SU-DHL-6 (cell line): Measurements from ENCODE around the gene RTL3.

Experiments used
- H2AFZ ChIP-seq: fragments of 200-600 bp; sonication (generic); 2 replicates; pipeline ENCODE4 v1.6.1; 2014; ENCODE audit warnings: low read depth, mild to moderate bottlenecking, moderate library complexity, mixed read lengths, antibody characterized with exemption, low read length; ENCODE audit not compliant: severe bottlenecking
- H3F3A ChIP-seq: fragments of 200-600 bp; shearing (Covaris generic); 2 replicates; pipeline ENCODE4 v1.6.0; 2016; ENCODE audit warnings: antibody characterized with exemption, mild to moderate bottlenecking; ENCODE audit not compliant: insufficient read depth
- H3K27ac ChIP-seq: fragments of 200-600 bp; sonication (generic); 2 replicates; pipeline ENCODE4 v1.5.1; 2016; ENCODE audit warnings: low read depth, mild to moderate bottlenecking, low read length, moderate library complexity, mixed read lengths
- H3K27me3 ChIP-seq: fragments of 200-600 bp; sonication (generic), shearing (Covaris generic); 2 replicates; pipeline ENCODE4 v1.6.0; 2014; ENCODE audit warnings: mild to moderate bottlenecking, low read length
- H3K36me3 ChIP-seq: fragments of 200-600 bp; sonication (generic); 2 replicates; pipeline ENCODE4 v1.6.1; 2014; ENCODE audit warnings: mild to moderate bottlenecking, low read length, mixed read lengths
- H3K4me2 ChIP-seq: fragments of 300-600, 200-600 bp; shearing (Covaris generic), sonication (generic); 2 replicates; pipeline ENCODE4 v1.6.0; 2014; ENCODE audit warnings: low read length, low read depth, mild to moderate bottlenecking; ENCODE audit not compliant: poor library complexity, severe bottlenecking
- H3K4me3 ChIP-seq: fragments of 200-600 bp; sonication (generic); 2 replicates; pipeline ENCODE4 v1.5.1; 2014; ENCODE audit warnings: antibody characterized with exemption, low read length, mild to moderate bottlenecking, mixed read lengths; ENCODE audit not compliant: insufficient read depth, poor library complexity, severe bottlenecking
- H3K79me2 ChIP-seq: fragments of 200-600 bp; sonication (generic); 2 replicates; pipeline ENCODE4 v1.6.1; 2014; ENCODE audit warnings: mild to moderate bottlenecking, low read length, moderate library complexity; ENCODE audit not compliant: insufficient read depth
- H3K9ac ChIP-seq: fragments of 200-600 bp; sonication (generic); 2 replicates; pipeline ENCODE4 v1.7.0; 2014; ENCODE audit warnings: mild to moderate bottlenecking, low read length
- H3K9me2 ChIP-seq: fragments of 200-600 bp; sonication (generic); replicated peaks from 2 replicates; pipeline ENCODE4 v1.6.1; 2014; ENCODE audit warnings: low read length; ENCODE audit not compliant: insufficient read depth
- H3K9me3 ChIP-seq: fragments of 200-600 bp; sonication (generic); 2 replicates; pipeline ENCODE4 v1.6.1; 2014; ENCODE audit warnings: low read length, mixed read lengths; ENCODE audit not compliant: insufficient read depth
- H4K20me1 ChIP-seq: fragments of 200-600 bp; sonication (generic); 2 replicates; pipeline ENCODE4 v1.6.1; 2014; ENCODE audit warnings: low read depth, mild to moderate bottlenecking, antibody characterized with exemption, low read length, moderate library complexity, mixed read lengths
- CTCF ChIP-seq: fragments of 200-600 bp; sonication (generic); IDR thresholded peaks from one replicate; pipeline ENCODE4 v1.5.1; 2017; ENCODE audit warnings: antibody characterized with exemption, mild to moderate bottlenecking, low read length, moderate library complexity; ENCODE audit not compliant: insufficient read depth, poor library complexity, severe bottlenecking
- EZH2phosphoT487 ChIP-seq: fragments of 200-600 bp; sonication (generic), shearing (Covaris generic); conservative IDR thresholded peaks from 2 replicates; pipeline ENCODE4 v1.6.1; 2018; ENCODE audit warnings: mild to moderate bottlenecking, antibody characterized with exemption, low read length, moderate library complexity, mixed read lengths

The RTL3 gene

GRCh38 chrX:78673246-78673645 lies 14.1 kb upstream of the RTL3 start:
- H3K27me3 ChIP-seq = no peaks in the 10 kb centered on the region
- no peaks in the 10 kb centered on the region for H3K79me2 ChIP-seq
- H3K9me3 ChIP-seq = no peaks in the 10 kb centered on the region
- no peak overlapping the region for H3K9ac ChIP-seq
- no peak overlapping the region for H2AFZ ChIP-seq
- no peaks in the 10 kb centered on the region for H3K36me3 ChIP-seq
- H4K20me1 ChIP-seq = no peaks in the 10 kb centered on the region
- no peaks in the 10 kb centered on the region for H3F3A ChIP-seq
- no peak for TF ChIP-seq CTCF
- TF ChIP-seq EZH2phosphoT487 = no peak
- H3K27ac ChIP-seq = no peak overlapping the region
- H3K9me2 ChIP-seq = no peaks in the 10 kb centered on the region
- H3K4me2 ChIP-seq = no peak overlapping the region
- no peak overlapping the region for H3K4me3 ChIP-seq

GRCh38 chrX:78665342-78665741 lies 6.2 kb upstream of the RTL3 start:
- Histone ChIP-seq H3K79me2 (no peaks in the 10 kb centered on the region), H3K27me3 (no peaks in the 10 kb centered on the region), H2AFZ (no peak overlapping the region), H3K9me2 (no peaks in the 10 kb centered on the region), H3K4me3 (no peak overlapping the region), H3K4me2 (no peak overlapping the region), H3K27ac (no peak overlapping the region), H3K9ac (no peak overlapping the region), H3K36me3 (no peaks in the 10 kb centered on the region), H3F3A (no peaks in the 10 kb centered on the region), H3K9me3 (no peaks in the 10 kb centered on the region), H4K20me1 (no peaks in the 10 kb centered on the region)
- TF ChIP-seq EZH2phosphoT487 (no peak), CTCF (no peak)

GRCh38 chrX:78661836-78662235 lies 2.7 kb upstream of the RTL3 start:
- H3K27me3 ChIP-seq = no peaks in the 10 kb centered on the region
- no peaks in the 10 kb centered on the region for H3K9me2 ChIP-seq
- H3K9ac ChIP-seq = no peak overlapping the region
- no peaks in the 10 kb centered on the region for H3K36me3 ChIP-seq
- H3F3A ChIP-seq = no peaks in the 10 kb centered on the region
- no peak overlapping the region for H3K27ac ChIP-seq
- TF ChIP-seq EZH2phosphoT487 (no peak), CTCF (no peak)
- no peaks in the 10 kb centered on the region for H3K79me2 ChIP-seq
- H3K4me2 ChIP-seq = no peak overlapping the region
- H4K20me1 ChIP-seq = no peaks in the 10 kb centered on the region
- no peak overlapping the region for H2AFZ ChIP-seq
- H3K9me3 ChIP-seq = no peaks in the 10 kb centered on the region
- no peak overlapping the region for H3K4me3 ChIP-seq

GRCh38 chrX:78659955-78660354 lies 827 bp upstream of the RTL3 start:
- H4K20me1 ChIP-seq = no peaks in the 10 kb centered on the region
- no peaks in the 10 kb centered on the region for H3K9me2 ChIP-seq
- H3K9me3 ChIP-seq = no peaks in the 10 kb centered on the region
- H3K79me2 ChIP-seq = no peaks in the 10 kb centered on the region
- H3K27me3 ChIP-seq = no peaks in the 10 kb centered on the region
- TF ChIP-seq CTCF (no peak), EZH2phosphoT487 (no peak)
- H3K4me2 ChIP-seq = no peak overlapping the region
- no peak overlapping the region for H3K4me3 ChIP-seq
- H3K27ac ChIP-seq = no peak overlapping the region
- H3K9ac ChIP-seq = no peak overlapping the region
- no peaks in the 10 kb centered on the region for H3F3A ChIP-seq
- H2AFZ ChIP-seq = no peak overlapping the region
- H3K36me3 ChIP-seq = no peaks in the 10 kb centered on the region
